ENCODE data around the gene ADAMTS12. TPM values are rescaled to one million over a fixed set of nuclear protein-coding genes. Genes with fewer than 3 reads are reported as not detected.

ADAMTS12 gene
- total RNA-seq, 1 experiment from 2014 or later: 0.05 TPM

DNA sequence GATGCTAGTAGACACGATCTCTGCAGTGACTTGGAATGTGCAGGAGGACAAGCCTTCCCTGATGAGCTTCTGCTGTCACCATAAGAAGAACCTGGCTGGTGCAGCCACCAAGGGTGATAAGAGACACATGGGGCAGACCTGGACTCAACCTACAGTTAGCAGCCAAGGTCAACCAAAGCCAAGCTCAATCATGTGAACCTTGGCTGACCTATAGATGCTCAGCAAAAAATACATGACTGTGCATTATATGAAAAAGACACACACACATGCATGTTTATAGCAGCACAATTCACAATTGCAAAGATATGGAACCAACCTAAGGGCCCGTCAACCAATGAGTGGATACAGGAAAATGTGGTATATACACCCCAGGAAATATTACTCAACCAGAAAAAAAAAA is 364.1 kb downstream of the ADAMTS12 start (continued):
- no peak for TF ChIP-seq REST (IDR thresholded peaks at IDR 0.05; ENCODE audit: low read depth)
- TF ChIP-seq SP1 (IDR thresholded peaks at IDR 0.05; ENCODE audit: low read depth): no peak
- TF ChIP-seq ZNF274 (IDR thresholded peaks at IDR 0.05; ENCODE audit: low read depth, low read length): no peak
- no peak for TF ChIP-seq YY1 (IDR thresholded peaks at IDR 0.05; ENCODE audit: extremely low read depth, insufficient replicate concordance, low read depth, low read length)
- TF ChIP-seq ZBTB33 (IDR thresholded peaks at IDR 0.05; ENCODE audit: extremely low read depth, insufficient replicate concordance, low read length): no peak
- no peak for TF ChIP-seq POLR2A (IDR thresholded peaks at IDR 0.05; ENCODE audit: borderline replicate concordance, extremely low read depth, insufficient read depth, insufficient read length)
- TF ChIP-seq CBX3 (IDR thresholded peaks at IDR 0.05; ENCODE audit: low read depth): no peak

- DNase-seq (ENCODE audit: low read depth, low spot score) (no peak), ATAC-seq (no peak)
- Histone ChIP-seq H3K27ac (ENCODE audit: low read depth, low read length) (no peak overlapping the region), H3K4me3 (replicated peaks in 1 of 2; ENCODE audit: low read depth in 1 of 2, low read length in 2 of 2) (no peak overlapping the region), H3K9me2 (ENCODE audit: insufficient read depth) (no peaks in the 10 kb centered on the region), H3K27me3 (ENCODE audit: insufficient read depth, low read length) (0 out of 2 replicates have a peak, but pooled peaks cover under 1% of the 10 kb centered on the region), H3K4me1 (ENCODE audit: control insufficient read depth in 1 of 2, insufficient read depth in 2 of 2, low read length in 2 of 2) (no peaks in the 10 kb centered on the region), H3K79me2 (ENCODE audit: insufficient read depth, low read length) (no peaks in the 10 kb centered on the region), H3K9me3 (ENCODE audit: control insufficient read depth in 1 of 2, insufficient read depth in 1 of 2, low read depth in 1 of 2, low read length in 2 of 2) (no peaks in the 10 kb centered on the region), H3K9ac (ENCODE audit: low read length) (no peak overlapping the region), H2AFZ (ENCODE audit: low read depth, low read length, poor library complexity, severe bottlenecking) (no peak overlapping the region), H3K4me2 (ENCODE audit: low read length) (no peak overlapping the region), H4K20me1 (ENCODE audit: insufficient read depth) (no peaks in the 10 kb centered on the region), H3K36me3 (ENCODE audit: control insufficient read depth in 1 of 2, insufficient read depth in 2 of 2, low read length in 2 of 2) (no peaks in the 10 kb centered on the region)
- POLR2A ChIA-PET: no interaction called here
- CTCF ChIA-PET: no interaction called here
- intact Hi-C loops (cut with micrococcal nuclease): no loop called here
- RAD21 ChIA-PET (ENCODE audit: low non-redundant PET in 1 of 2, low total read pairs in 2 of 2, uncharacterized antibody in 2 of 2, unreplicated experiment in 2 of 2): no interaction called here
- no TSS peak for BruUV-seq (replicated peaks)
- TF ChIP-seq REST (IDR thresholded peaks at IDR 0.05; ENCODE audit: low read depth) (no peak), SRF (IDR thresholded peaks at IDR 0.05; ENCODE audit: low read depth) (no peak), SIN3A (IDR thresholded peaks at IDR 0.05; ENCODE audit: low read depth) (no peak), EGR1 (IDR thresholded peaks at IDR 0.05; ENCODE audit: low read depth) (no peak), ZNF274 (IDR thresholded peaks at IDR 0.05; ENCODE audit: low read depth, low read length) (no peak), CBX3 (IDR thresholded peaks at IDR 0.05; ENCODE audit: low read depth) (no peak), FOSL1 (IDR thresholded peaks at IDR 0.05; ENCODE audit: low read depth) (no peak), CEBPB (IDR thresholded peaks at IDR 0.05; ENCODE audit: low read depth) (no peak), JUND (IDR thresholded peaks at IDR 0.05) (no peak), POLR2AphosphoS5 (IDR thresholded peaks at IDR 0.05; ENCODE audit: low read depth, low read length) (no peak), EZH2 (IDR thresholded peaks at IDR 0.05) (no peak), YY1 (IDR thresholded peaks at IDR 0.05; ENCODE audit: extremely low read depth, insufficient replicate concordance, low read depth, low read length) (no peak)
- TF ChIP-seq, protein P1, sequence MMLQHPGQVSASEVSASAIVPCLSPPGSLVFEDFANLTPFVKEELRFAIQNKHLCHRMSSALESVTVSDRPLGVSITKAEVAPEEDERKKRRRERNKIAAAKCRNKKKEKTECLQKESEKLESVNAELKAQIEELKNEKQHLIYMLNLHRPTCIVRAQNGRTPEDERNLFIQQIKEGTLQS (IDR thresholded peaks at IDR 0.05): no peak
These were observed 365.0 kb downstream of the ADAMTS12 start for GRCh38 chr5:33526755-33527154.

All from HCT116 (cell line).